ENCODE data around the gene ABCA7. TPM values are rescaled to one million over a fixed set of nuclear protein-coding genes. Genes with fewer than 3 reads are reported as not detected.

The ABCA7 gene
- total and polyA plus RNA-seq, 2 of the 13 experiments (the other 11 are each of a cell fraction or from before 2014, with no cell fraction given), result 4.4 to 32.4 TPM

DNA sequence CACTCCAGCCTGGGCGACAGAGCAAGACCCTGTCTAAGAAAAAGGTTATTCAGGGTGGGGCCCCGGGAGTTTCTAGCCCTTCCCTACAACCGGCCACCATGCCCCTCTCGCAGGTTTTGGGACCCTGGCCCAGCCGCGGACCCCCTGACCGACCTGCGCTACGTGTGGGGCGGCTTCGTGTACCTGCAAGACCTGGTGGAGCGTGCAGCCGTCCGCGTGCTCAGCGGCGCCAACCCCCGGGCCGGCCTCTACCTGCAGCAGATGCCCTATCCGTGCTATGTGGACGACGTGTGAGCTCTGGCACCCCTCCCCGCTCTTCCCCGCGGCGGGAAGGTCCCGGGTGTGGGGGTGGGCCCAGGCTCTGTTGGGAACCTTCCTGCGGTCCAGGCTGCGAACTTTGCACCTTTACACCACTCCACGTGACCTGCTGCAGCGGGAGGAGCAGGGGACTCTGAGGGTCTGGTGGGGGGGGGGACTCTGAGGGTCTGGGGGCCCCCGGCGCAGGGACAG is 6.3 kb downstream of the ABCA7 start (continued):
- no peak for TF ChIP-seq ZNF350 (CRISPR knock-in tag; IDR thresholded peaks at IDR 0.05; ENCODE audit: borderline replicate concordance, low read depth)
- TF ChIP-seq MTA3 (CRISPR knock-in tag; IDR thresholded peaks at IDR 0.05), result no peak
- TF ChIP-seq, protein P1, sequence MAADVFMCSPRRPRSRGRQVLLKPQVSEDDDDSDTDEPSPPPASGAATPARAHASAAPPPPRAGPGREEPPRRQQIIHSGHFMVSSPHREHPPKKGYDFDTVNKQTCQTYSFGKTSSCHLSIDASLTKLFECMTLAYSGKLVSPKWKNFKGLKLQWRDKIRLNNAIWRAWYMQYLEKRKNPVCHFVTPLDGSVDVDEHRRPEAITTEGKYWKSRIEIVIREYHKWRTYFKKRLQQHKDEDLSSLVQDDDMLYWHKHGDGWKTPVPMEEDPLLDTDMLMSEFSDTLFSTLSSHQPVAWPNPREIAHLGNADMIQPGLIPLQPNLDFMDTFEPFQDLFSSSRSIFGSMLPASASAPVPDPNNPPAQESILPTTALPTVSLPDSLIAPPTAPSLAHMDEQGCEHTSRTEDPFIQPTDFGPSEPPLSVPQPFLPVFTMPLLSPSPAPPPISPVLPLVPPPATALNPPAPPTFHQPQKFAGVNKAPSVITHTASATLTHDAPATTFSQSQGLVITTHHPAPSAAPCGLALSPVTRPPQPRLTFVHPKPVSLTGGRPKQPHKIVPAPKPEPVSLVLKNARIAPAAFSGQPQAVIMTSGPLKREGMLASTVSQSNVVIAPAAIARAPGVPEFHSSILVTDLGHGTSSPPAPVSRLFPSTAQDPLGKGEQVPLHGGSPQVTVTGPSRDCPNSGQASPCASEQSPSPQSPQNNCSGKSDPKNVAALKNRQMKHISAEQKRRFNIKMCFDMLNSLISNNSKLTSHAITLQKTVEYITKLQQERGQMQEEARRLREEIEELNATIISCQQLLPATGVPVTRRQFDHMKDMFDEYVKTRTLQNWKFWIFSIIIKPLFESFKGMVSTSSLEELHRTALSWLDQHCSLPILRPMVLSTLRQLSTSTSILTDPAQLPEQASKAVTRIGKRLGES (CRISPR knock-in tag; IDR thresholded peaks at IDR 0.05; ENCODE audit: borderline replicate concordance), result no peak
- peak; percentile 53; the same call in 1 of the 2 replicates for TF ChIP-seq ZNF136 (CRISPR knock-in tag; IDR thresholded peaks at IDR 0.05; ENCODE audit: low read depth)
- TF ChIP-seq, protein P2, sequence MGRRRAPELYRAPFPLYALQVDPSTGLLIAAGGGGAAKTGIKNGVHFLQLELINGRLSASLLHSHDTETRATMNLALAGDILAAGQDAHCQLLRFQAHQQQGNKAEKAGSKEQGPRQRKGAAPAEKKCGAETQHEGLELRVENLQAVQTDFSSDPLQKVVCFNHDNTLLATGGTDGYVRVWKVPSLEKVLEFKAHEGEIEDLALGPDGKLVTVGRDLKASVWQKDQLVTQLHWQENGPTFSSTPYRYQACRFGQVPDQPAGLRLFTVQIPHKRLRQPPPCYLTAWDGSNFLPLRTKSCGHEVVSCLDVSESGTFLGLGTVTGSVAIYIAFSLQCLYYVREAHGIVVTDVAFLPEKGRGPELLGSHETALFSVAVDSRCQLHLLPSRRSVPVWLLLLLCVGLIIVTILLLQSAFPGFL (CRISPR knock-in tag; IDR thresholded peaks at IDR 0.05), result no peak
- TF ChIP-seq, protein P3, sequence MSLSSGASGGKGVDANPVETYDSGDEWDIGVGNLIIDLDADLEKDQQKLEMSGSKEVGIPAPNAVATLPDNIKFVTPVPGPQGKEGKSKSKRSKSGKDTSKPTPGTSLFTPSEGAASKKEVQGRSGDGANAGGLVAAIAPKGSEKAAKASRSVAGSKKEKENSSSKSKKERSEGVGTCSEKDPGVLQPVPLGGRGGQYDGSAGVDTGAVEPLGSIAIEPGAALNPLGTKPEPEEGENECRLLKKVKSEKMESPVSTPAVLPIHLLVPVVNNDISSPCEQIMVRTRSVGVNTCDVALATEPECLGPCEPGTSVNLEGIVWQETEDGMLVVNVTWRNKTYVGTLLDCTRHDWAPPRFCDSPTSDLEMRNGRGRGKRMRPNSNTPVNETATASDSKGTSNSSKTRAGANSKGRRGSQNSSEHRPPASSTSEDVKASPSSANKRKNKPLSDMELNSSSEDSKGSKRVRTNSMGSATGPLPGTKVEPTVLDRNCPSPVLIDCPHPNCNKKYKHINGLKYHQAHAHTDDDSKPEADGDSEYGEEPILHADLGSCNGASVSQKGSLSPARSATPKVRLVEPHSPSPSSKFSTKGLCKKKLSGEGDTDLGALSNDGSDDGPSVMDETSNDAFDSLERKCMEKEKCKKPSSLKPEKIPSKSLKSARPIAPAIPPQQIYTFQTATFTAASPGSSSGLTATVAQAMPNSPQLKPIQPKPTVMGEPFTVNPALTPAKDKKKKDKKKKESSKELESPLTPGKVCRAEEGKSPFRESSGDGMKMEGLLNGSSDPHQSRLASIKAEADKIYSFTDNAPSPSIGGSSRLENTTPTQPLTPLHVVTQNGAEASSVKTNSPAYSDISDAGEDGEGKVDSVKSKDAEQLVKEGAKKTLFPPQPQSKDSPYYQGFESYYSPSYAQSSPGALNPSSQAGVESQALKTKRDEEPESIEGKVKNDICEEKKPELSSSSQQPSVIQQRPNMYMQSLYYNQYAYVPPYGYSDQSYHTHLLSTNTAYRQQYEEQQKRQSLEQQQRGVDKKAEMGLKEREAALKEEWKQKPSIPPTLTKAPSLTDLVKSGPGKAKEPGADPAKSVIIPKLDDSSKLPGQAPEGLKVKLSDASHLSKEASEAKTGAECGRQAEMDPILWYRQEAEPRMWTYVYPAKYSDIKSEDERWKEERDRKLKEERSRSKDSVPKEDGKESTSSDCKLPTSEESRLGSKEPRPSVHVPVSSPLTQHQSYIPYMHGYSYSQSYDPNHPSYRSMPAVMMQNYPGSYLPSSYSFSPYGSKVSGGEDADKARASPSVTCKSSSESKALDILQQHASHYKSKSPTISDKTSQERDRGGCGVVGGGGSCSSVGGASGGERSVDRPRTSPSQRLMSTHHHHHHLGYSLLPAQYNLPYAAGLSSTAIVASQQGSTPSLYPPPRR (CRISPR knock-in tag; IDR thresholded peaks at IDR 0.05; ENCODE audit: borderline replicate concordance), result peak; percentile 28; the same call in 1 of the 2 replicates
- 0 out of 2 replicates have a peak, but pooled peaks have one; percentile 12 for TF ChIP-seq MIER2 (CRISPR knock-in tag; IDR thresholded peaks at IDR 0.05)
- TF ChIP-seq KLF9 (CRISPR knock-in tag; IDR thresholded peaks at IDR 0.05; ENCODE audit: low read depth), result no peak
- TF ChIP-seq ELF4 (CRISPR knock-in tag; IDR thresholded peaks at IDR 0.05; ENCODE audit: borderline replicate concordance), result no peak
- TF ChIP-seq, protein P4, sequence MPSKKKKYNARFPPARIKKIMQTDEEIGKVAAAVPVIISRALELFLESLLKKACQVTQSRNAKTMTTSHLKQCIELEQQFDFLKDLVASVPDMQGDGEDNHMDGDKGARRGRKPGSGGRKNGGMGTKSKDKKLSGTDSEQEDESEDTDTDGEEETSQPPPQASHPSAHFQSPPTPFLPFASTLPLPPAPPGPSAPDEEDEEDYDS (CRISPR knock-in tag; IDR thresholded peaks at IDR 0.05), result no peak
- TF ChIP-seq CBFB (CRISPR knock-in tag; IDR thresholded peaks at IDR 0.05), result no peak
- no peak for TF ChIP-seq MAZ (IDR thresholded peaks at IDR 0.05; ENCODE audit: borderline replicate concordance, low read depth, low read length)
- TF ChIP-seq MAZ (CRISPR knock-in tag; IDR thresholded peaks at IDR 0.05; ENCODE audit: low read depth), result 0 out of 2 replicates have a peak, but pooled peaks have one; percentile 20
- TF ChIP-seq HNF4G (IDR thresholded peaks at IDR 0.05; ENCODE audit: borderline replicate concordance, low read depth, low read length), result peak; percentile 66; the same call in 1 of the 2 replicates
- TF ChIP-seq HNF4G (CRISPR knock-in tag; IDR thresholded peaks at IDR 0.05; ENCODE audit: borderline replicate concordance, low read depth), result peak; percentile 77; the same call in 1 of the 2 replicates
- TF ChIP-seq KLF16 (CRISPR knock-in tag; IDR thresholded peaks at IDR 0.05), result no peak
- TF ChIP-seq ZNF891 (CRISPR knock-in tag; IDR thresholded peaks at IDR 0.05), result peak; percentile 45; the same call in 1 of the 2 replicates

Data from HepG2 (cell line).